Type B pancreatic cell (in vitro differentiated cells): Measurements from ENCODE around the gene HTRA1. TPM values are rescaled to one million over a fixed set of nuclear protein-coding genes. Genes with fewer than 3 reads are reported as not detected.

Experiments
- DNase-seq: peaks from one replicate; pipeline ENCODE4 v3.0.0; 2021; ENCODE audit warnings: mixed read lengths; ENCODE audit not compliant: unreplicated experiment; ENCODE audit errors: extremely low spot score
- H3K27ac Mint-ChIP-seq: 2 replicates; pipeline ENCODE4 v1.8.0; 2021; ENCODE audit warnings: mild to moderate bottlenecking, mixed read lengths
- H3K27me3 Mint-ChIP-seq: 2 replicates; pipeline ENCODE4 v1.8.0; 2021; ENCODE audit warnings: mixed read lengths
- H3K36me3 Mint-ChIP-seq: 2 replicates; pipeline ENCODE4 v1.8.0; 2021; ENCODE audit warnings: mixed read lengths
- H3K4me1 Mint-ChIP-seq: one replicate; pipeline ENCODE4 v1.8.0; 2021; ENCODE audit warnings: mixed read lengths; ENCODE audit not compliant: unreplicated experiment
- H3K4me3 Mint-ChIP-seq: 2 replicates; pipeline ENCODE4 v1.8.0; 2021; ENCODE audit warnings: mild to moderate bottlenecking, mixed read lengths
- H3K9me3 Mint-ChIP-seq: 2 replicates; pipeline ENCODE4 v1.8.0; 2021; ENCODE audit warnings: mixed read lengths
- total RNA-seq: library from RNA; stranded (reverse); gene quantifications from 2 replicates; pipeline ENCODE4 v1.2.1, GENCODE V29; 2021; ENCODE audit warnings: low replicate concordance
- TF ChIP-seq, protein P1 (sequence below): fragments of 200-600 bp; sonication (generic); conservative IDR thresholded peaks from 2 replicates; pipeline ENCODE4 v1.5.0; 2021; ENCODE audit warnings: antibody characterized with exemption, mild to moderate bottlenecking

Gene HTRA1
- total RNA-seq, 1 donor from 2014 or later, result 32.6 TPM

DNA sequence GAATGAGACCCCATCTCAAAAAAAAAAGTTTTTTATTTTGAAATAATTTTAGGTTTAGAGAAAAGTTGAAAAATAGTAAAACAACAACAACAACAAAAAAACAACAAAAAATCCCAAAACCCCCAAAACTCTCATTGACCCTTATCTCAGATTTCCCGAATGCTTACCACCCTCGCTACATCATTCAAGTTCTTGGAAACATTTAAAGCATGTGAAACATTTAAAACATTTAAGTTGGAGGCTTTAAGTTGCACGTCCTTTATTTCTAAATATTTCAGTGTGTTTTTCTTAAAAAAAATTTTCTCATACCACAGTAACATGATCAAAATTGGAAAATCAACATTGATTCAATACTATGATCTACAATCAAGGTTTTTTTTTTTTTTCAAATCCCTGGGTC, 7.3 kb upstream of the HTRA1 start:
- no peaks in the 10 kb centered on the region for H3K9me3 Mint-ChIP-seq
- TF ChIP-seq, protein P1, sequence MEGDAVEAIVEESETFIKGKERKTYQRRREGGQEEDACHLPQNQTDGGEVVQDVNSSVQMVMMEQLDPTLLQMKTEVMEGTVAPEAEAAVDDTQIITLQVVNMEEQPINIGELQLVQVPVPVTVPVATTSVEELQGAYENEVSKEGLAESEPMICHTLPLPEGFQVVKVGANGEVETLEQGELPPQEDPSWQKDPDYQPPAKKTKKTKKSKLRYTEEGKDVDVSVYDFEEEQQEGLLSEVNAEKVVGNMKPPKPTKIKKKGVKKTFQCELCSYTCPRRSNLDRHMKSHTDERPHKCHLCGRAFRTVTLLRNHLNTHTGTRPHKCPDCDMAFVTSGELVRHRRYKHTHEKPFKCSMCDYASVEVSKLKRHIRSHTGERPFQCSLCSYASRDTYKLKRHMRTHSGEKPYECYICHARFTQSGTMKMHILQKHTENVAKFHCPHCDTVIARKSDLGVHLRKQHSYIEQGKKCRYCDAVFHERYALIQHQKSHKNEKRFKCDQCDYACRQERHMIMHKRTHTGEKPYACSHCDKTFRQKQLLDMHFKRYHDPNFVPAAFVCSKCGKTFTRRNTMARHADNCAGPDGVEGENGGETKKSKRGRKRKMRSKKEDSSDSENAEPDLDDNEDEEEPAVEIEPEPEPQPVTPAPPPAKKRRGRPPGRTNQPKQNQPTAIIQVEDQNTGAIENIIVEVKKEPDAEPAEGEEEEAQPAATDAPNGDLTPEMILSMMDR, result no peak
- H3K36me3 Mint-ChIP-seq, result no peaks in the 10 kb centered on the region
- peaks cover 25% of the 10 kb centered on the region for H3K27me3 Mint-ChIP-seq
- DNase-seq, result no peak
- H3K4me1 Mint-ChIP-seq, result no peaks in the 10 kb centered on the region
- H3K4me3 Mint-ChIP-seq, result no peak overlapping the region
- H3K27ac Mint-ChIP-seq, result no peak overlapping the region

DNA sequence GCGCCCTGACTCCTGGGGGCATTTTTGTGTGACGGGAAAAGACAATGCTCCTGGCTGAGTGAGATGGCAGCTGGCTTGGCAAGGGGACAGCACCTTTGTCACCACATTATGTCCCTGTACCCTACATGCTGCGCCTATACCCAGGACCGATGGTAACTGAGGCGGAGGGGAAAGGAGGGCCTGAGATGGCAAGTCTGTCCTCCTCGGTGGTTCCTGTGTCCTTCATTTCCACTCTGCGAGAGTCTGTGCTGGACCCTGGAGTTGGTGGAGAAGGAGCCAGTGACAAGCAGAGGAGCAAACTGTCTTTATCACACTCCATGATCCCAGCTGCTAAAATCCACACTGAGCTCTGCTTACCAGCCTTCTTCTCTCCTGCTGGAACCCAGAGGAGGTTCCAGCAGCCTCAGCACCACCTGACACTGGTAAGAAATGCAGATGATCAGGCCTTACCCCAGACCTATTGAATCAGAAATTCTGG, 6.7 kb upstream of the HTRA1 start, which contains the start of gene ARMS2:
Gene ARMS2, plus strand, starts transcription at position 51 of the 478 bp plus-strand sequence. Its CDS starts 75 bp downstream, at position 126.
- Mint-ChIP-seq H3K27me3 (peaks cover 30% of the 10 kb centered on the region), H3K4me1 (no peaks in the 10 kb centered on the region), H3K27ac (no peak within 1 kb of the TSS), H3K9me3 (no peaks in the 10 kb centered on the region), H3K4me3 (no peak within 1 kb of the TSS), H3K36me3 (no peaks in the 10 kb centered on the region)
- TF ChIP-seq, protein P1, result no peak
- no peak for DNase-seq

DNA sequence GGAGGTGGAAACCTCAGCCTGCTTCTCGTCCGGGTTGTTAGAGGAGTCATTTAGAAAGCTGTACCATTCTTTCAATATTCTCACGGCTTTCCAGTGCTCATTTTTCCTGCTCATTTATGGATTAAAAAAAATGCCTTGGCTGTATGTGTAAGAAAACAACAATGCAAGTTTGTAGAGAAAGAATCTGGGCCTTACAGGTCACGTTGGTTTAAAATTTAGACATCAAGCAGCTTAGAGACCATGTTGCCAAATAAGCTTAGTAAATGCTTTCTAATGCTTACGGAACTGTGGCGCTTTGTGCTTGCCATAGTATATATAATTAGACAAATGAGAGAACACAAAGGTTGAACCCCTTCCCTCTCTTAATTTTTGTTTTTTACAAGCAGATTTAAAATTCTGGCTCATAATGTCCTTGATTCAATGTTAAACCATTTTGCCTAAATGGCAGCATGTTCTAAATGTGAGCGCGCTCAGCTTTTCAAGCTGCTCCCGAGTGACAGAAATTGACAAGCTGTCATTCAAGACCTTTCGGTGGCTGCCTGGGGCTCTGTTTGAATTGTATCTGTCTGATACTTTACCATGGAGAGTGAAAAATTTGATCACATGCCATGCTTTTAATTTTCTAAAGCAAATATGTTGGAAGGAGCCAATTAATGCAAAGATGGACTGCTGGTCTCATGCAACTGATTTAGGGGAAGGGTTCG, 5.8 kb upstream of the HTRA1 start:
- no peaks in the 10 kb centered on the region for H3K4me1 Mint-ChIP-seq
- DNase-seq, result no peak
- no peak overlapping the region for H3K4me3 Mint-ChIP-seq
- H3K36me3 Mint-ChIP-seq, result no peaks in the 10 kb centered on the region
- H3K27ac Mint-ChIP-seq, result no peak overlapping the region
- no peaks in the 10 kb centered on the region for H3K9me3 Mint-ChIP-seq
- peaks cover 36% of the 10 kb centered on the region for H3K27me3 Mint-ChIP-seq
- TF ChIP-seq, protein P1, result no peak

DNA sequence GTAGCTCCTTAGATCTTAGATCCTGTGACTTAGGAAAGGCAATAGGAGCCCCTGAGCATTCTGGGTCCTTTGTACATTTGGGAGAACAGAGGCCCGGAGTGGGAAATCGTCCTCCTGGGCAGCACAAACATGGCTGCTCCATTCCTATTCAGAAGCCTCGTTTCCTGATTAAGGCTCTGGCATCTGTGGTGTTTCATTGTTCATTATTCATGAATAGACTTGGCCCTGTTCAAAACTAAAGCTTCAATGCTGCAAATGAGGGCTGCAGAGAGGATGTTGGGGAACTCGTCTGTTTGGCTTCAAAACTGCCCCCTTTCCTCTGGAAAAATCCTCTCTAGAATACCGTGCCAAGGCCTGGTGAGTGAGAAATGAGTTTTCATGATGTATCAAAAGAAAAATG, 3.4 kb upstream of the HTRA1 start:
- peak overlapping the region; percentile 67 for H3K4me3 Mint-ChIP-seq
- H3K27ac Mint-ChIP-seq, result no peak overlapping the region
- H3K36me3 Mint-ChIP-seq, result no peaks in the 10 kb centered on the region
- H3K9me3 Mint-ChIP-seq, result no peaks in the 10 kb centered on the region
- TF ChIP-seq, protein P1, result no peak
- DNase-seq, result no peak
- H3K27me3 Mint-ChIP-seq, result peaks cover 48% of the 10 kb centered on the region
- H3K4me1 Mint-ChIP-seq, result peaks cover 2% of the 10 kb centered on the region

DNA sequence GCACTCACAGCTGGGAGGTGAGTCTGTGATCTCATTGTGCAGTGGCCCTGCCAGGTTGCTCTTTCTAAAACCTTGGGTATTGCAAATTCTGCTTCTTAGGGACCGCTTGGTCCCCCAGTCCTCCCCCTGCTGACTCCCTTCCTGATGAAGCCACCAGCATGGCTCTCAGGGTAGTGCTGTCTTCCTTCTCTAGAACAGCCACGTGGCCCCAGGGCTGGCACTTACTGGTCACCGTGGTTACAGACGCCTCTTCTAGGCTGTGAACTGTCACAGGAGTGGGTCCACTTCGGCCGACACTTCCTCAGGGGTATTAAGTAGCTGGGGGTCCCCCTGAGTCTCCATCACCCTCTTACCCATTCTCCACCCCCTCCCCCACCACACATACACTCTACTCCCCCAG, 2.7 kb upstream of the HTRA1 start:
- no peak for DNase-seq
- H3K27me3 Mint-ChIP-seq, result peaks cover 55% of the 10 kb centered on the region
- H3K9me3 Mint-ChIP-seq, result no peaks in the 10 kb centered on the region
- H3K27ac Mint-ChIP-seq, result no peak overlapping the region
- TF ChIP-seq, protein P1, result no peak
- H3K4me1 Mint-ChIP-seq, result peaks cover 5% of the 10 kb centered on the region
- H3K36me3 Mint-ChIP-seq, result no peaks in the 10 kb centered on the region
- H3K4me3 Mint-ChIP-seq, result no peak overlapping the region
